GM10248 (cell line): ENCODE results near the gene SLC22A23.

Source experiments
- CTCF ChIA-PET: fragments of 300-600 bp; sonication (Branson Sonifier 250); formaldehyde crosslinking; extraction: SDS; loops from one replicate; lab custom pipeline; 2021; ENCODE audit warnings: antibody characterized with exemption; lab: Yijun Ruan, JAX
- POLR2A ChIA-PET: fragments of 350-650 bp; sonication (Branson Sonifier 250); formaldehyde crosslinking; extraction: SDS; loops from one replicate; lab custom pipeline; 2020; ENCODE audit warnings: antibody characterized with exemption; lab: Yijun Ruan, JAX
- DNase-seq: peaks from one replicate; pipeline ENCODE4 v3.0.0; 2012; ENCODE audit errors: extremely low spot score
- CTCF ChIP-seq: IDR thresholded peaks from 2 replicates; pipeline ENCODE4 v1.5.1; 2012; ENCODE audit warnings: mild to moderate bottlenecking, low read depth; ENCODE audit errors: extremely low read depth, missing control alignments, control extremely low read depth

The SLC22A23 gene

GRCh38 chr6:3455569-3456394 is 1.1 kb downstream of the SLC22A23 start:
- no peak for DNase-seq
- POLR2A ChIA-PET, result no interaction called here

DNA sequence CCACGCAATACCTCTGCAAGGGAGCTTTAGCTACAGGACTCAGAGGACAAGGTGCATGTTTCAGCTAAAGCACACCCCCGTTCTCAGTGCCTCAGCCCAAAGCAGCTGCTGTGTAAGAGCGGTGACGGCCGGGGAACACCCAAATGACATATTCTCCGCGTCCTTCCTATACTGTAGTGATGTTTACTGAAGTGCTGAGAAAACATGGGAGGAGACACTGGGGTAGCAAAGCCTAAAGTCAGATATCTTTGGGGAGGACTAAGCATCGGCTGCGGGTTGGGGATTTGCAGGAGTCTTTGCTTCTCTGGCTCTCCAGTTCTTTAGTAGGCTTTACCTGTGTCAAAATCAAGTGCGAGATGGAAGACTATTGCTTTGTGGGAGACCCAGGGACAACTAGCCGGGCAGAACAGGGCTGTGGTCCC is 1.7 kb downstream of the SLC22A23 start:
- no peak for DNase-seq
- no peak for TF ChIP-seq CTCF
- POLR2A ChIA-PET, result no interaction called here
- CTCF ChIA-PET, result interaction anchor here (2.0 kb wide), 1 partner anchor 15 kb away, joined by 5 read pairs; no protein-coding TSS in a partner anchor

More at GRCh38 chr6:3455569-3456394, 1.1 kb downstream of the SLC22A23 start:
- CTCF ChIA-PET, result interaction anchor here (0.8 to 1.0 kb wide), 3 partner anchors 9 to 54 kb away, joined by 3 read pairs; no protein-coding TSS in a partner anchor
- TF ChIP-seq CTCF, result no peak

GRCh38 chr6:3454273-3455010 is 2.4 kb downstream of the SLC22A23 start:
- TF ChIP-seq CTCF, result no peak
- POLR2A ChIA-PET, result no interaction called here
- CTCF ChIA-PET, result interaction anchor here (1.1 to 2.0 kb wide), 6 partner anchors 11 to 364 kb away, joined by 3 to 8 read pairs (median 4); no protein-coding TSS in a partner anchor
- no peak for DNase-seq

- TF ChIP-seq CTCF, result peak; percentile 7
- no peak for DNase-seq
- POLR2A ChIA-PET, result no interaction called here
- CTCF ChIA-PET, result interaction anchor here (1.0 to 2.0 kb wide), 7 partner anchors 11 to 365 kb away, joined by 3 to 8 read pairs (median 4); no protein-coding TSS in a partner anchor
Observed at GRCh38 chr6:3453413-3454272, 3.2 kb downstream of the SLC22A23 start.

DNA sequence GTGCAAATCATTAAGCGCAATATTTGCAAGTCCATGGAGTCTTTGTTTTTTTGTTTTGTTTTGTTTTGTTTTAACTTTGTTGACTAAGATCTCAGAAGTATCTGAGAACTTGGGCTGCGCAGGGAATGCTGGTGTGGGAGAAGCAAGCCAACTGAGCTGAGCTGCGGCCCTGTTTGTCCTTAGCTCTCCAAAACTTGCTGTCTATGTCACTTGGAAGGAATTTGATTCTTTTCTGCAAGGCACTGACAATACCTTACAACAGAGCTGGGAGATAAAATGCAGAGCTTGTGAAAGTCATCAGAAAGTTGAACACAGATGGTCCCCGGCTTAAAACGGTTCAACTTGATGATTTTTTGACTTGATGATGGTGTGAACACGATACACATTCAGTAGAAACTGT is 5.4 kb downstream of the SLC22A23 start:
- ChIA-PET POLR2A (no interaction called here), CTCF (no interaction called here)
- no peak for TF ChIP-seq CTCF
- no peak for DNase-seq
